PFSK-1 (cell line): Measurements from ENCODE around the gene CLSTN1.

ENCODE experiments used
- FOXP2 ChIP-seq: optimal IDR thresholded peaks from 2 replicates; pipeline ENCODE3; 2011; ENCODE audit warnings: borderline replicate concordance, control low read depth, inconsistent platforms; ENCODE audit not compliant: insufficient read depth; ENCODE audit errors: extremely low read length, extremely low read depth
- POLR2AphosphoS5 ChIP-seq: IDR thresholded peaks from 2 replicates; pipeline ENCODE4 v1.6.1; 2012; ENCODE audit warnings: low read depth, mild to moderate bottlenecking, control low read depth, low read length, moderate library complexity
- SIN3A ChIP-seq: IDR thresholded peaks from 2 replicates; pipeline ENCODE4 v1.6.1; 2012; ENCODE audit warnings: mild to moderate bottlenecking, low read length, moderate library complexity, borderline replicate concordance; ENCODE audit not compliant: insufficient read depth
- TAF1 ChIP-seq: IDR thresholded peaks from 2 replicates; pipeline ENCODE4 v1.6.1; 2012; ENCODE audit warnings: low read length, control low read depth, borderline replicate concordance; ENCODE audit not compliant: insufficient read depth
- TF ChIP-seq, protein P1 (sequence below), 2 experiments: IDR thresholded peaks; 2 replicates each; pipeline versions ENCODE4 v1.6.1 to v1.8.0; 2011 to 2012; ENCODE audit warnings: low read depth in 2 of 2, low read length in 2 of 2, control low read depth in 1 of 2, inconsistent platforms in 1 of 2, mild to moderate bottlenecking in 1 of 2, moderate library complexity in 1 of 2; ENCODE audit not compliant: insufficient read depth in 1 of 2

The CLSTN1 gene

DNA sequence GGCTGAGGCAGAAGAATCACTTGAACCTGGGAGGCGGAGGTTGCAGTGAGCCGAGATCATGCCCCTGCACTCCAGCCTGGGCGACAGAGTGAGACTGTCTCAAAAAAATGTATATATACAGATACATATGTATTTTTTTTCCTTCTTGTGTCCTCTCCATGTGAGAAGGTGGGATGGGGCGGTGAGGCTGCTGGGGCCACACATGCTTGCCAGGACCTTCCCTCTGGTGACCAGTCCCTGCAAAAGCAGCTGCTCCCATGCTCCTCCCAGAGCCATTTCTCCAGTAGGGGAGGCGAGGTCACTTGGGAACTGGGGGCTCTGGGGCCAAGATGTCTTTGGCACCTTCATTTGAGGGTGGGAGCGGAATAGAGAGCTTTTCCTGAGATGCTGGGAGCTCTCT lies 97.4 kb downstream of the CLSTN1 start:
- TF ChIP-seq SIN3A = no peak
- TF ChIP-seq, protein P1, sequence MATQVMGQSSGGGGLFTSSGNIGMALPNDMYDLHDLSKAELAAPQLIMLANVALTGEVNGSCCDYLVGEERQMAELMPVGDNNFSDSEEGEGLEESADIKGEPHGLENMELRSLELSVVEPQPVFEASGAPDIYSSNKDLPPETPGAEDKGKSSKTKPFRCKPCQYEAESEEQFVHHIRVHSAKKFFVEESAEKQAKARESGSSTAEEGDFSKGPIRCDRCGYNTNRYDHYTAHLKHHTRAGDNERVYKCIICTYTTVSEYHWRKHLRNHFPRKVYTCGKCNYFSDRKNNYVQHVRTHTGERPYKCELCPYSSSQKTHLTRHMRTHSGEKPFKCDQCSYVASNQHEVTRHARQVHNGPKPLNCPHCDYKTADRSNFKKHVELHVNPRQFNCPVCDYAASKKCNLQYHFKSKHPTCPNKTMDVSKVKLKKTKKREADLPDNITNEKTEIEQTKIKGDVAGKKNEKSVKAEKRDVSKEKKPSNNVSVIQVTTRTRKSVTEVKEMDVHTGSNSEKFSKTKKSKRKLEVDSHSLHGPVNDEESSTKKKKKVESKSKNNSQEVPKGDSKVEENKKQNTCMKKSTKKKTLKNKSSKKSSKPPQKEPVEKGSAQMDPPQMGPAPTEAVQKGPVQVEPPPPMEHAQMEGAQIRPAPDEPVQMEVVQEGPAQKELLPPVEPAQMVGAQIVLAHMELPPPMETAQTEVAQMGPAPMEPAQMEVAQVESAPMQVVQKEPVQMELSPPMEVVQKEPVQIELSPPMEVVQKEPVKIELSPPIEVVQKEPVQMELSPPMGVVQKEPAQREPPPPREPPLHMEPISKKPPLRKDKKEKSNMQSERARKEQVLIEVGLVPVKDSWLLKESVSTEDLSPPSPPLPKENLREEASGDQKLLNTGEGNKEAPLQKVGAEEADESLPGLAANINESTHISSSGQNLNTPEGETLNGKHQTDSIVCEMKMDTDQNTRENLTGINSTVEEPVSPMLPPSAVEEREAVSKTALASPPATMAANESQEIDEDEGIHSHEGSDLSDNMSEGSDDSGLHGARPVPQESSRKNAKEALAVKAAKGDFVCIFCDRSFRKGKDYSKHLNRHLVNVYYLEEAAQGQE (IDR thresholded peaks at IDR 0.05; ENCODE audit: insufficient read depth in 1 of 2, low read depth in 2 of 2, low read length in 2 of 2) = no peak
- no peak for TF ChIP-seq POLR2AphosphoS5
- TF ChIP-seq FOXP2 = no peak
- TF ChIP-seq TAF1 = no peak

DNA sequence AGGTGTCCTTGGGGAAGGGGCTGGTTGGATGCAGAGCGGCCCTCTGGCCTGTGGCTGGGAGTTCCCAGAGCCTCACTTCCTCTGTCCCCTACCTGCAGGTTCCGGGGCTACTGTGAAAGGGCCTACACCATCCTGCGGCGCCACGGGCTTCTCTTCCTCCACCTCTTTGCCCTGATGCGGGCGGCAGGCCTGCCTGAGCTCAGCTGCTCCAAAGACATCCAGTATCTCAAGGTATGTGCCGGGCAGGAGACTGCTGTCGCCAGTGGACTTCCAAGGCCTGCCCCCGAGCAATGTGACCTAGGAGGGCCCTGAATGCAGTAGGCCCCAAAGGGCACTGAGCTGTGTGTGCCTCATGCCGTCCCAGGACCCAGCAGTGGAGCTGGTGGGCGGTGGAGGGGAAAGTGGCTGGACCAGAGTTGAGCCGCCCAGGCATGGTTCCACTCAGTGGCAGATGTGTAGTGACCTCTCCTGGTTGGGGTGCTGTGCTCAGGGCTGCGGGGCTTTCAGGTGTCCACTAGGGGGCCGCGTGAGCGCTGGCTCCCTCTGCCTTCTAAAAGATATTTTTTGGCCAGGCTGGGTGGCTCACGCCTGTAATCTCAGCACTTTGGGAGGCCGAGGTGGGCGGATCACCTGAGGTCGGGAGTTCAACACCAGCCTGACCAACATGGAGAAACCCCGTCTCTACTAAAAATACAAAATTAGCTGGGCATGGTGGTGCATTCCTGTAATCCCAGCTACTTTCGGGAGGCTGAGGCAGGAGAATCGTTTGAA lies 98.9 kb downstream of the CLSTN1 start:
- TF ChIP-seq TAF1 = no peak

DNA sequence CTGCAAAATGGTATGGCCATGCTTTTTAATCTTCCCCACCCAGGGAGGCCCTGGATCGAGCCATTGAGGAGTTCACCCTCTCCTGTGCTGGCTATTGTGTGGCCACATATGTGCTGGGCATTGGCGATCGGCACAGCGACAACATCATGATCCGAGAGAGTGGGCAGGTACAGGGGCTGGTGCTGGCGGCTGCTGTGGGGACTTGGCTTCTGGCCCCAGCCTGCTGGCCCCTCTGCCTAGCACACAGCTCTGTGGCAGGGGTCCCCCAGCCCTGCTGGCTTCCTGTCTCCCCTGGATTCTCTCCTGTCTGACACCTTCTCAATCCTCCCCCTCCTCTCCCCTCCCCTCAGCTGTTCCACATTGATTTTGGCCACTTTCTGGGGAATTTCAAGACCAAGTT lies 99.8 kb downstream of the CLSTN1 start:
- TF ChIP-seq TAF1 (no peak), SIN3A (no peak), FOXP2 (no peak), POLR2AphosphoS5 (no peak)
- TF ChIP-seq, protein P1 (IDR thresholded peaks at IDR 0.05; ENCODE audit: insufficient read depth in 1 of 2, low read depth in 2 of 2, low read length in 2 of 2) = no peak

DNA sequence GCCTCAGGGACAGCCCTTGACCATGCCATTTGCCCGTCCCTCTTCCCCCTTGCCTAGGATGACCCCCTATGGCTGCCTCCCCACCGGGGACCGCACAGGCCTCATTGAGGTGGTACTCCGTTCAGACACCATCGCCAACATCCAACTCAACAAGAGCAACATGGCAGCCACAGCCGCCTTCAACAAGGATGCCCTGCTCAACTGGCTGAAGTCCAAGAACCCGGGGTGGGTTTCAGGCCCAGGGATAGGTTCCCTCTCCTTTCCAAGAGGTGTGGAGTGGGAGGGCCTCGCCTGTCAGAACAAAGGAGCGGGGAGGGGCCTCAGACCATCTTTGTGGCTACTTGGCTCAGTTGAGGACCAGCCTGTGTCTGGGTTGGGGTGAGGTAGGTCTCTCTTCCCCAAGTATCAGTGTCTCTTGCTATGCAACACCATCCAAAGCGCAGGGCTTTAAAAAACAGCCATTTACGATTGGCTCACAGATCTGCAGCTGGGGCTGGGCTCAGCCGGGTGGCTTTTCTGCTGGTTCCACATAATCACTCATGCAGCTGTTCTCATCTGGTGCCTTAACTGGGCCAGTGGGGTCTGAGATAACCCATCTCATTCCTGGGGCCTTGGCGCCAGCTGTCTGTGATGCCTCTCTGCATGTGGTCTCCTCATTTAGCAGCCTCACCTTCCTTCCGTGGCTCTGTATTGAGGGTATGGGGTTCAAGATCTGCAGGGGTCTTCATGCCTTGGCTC lies 100.5 kb downstream of the CLSTN1 start:
- TF ChIP-seq FOXP2 = no peak
- no peak for TF ChIP-seq POLR2AphosphoS5
- no peak for TF ChIP-seq SIN3A
- TF ChIP-seq, protein P1 (IDR thresholded peaks at IDR 0.05; ENCODE audit: insufficient read depth in 1 of 2, low read depth in 2 of 2, low read length in 2 of 2) = no peak
- TF ChIP-seq TAF1 = no peak

DNA sequence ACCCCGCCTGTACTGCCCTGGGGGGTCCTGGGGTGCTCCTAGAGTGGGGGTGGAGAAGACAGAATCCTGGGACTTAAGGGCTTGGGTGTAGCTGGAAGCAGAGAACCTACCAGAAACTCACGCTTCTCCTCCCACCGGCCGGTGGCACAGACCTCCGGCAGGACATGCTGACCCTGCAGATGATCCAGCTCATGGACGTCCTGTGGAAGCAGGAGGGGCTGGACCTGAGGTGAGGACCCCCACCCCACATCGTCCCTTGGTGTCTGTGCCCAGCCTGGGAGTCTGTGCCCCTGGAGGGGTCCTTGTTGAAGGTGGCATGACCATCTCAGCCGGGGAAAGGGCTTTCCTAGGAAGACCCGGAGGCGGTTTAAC lies 101.4 kb downstream of the CLSTN1 start:
- TF ChIP-seq FOXP2 (no peak), TAF1 (no peak), SIN3A (no peak), POLR2AphosphoS5 (no peak)
- TF ChIP-seq, protein P1 (IDR thresholded peaks at IDR 0.05; ENCODE audit: insufficient read depth in 1 of 2, low read depth in 2 of 2, low read length in 2 of 2) = no peak
